ENCODE data around the gene C6orf62. TPM values are rescaled to one million over a fixed set of nuclear protein-coding genes. Genes with fewer than 3 reads are reported as not detected.

The C6orf62 gene
- total and polyA plus RNA-seq, 3 donors from 2014 or later: 109 to 139 (median 128) TPM

DNA sequence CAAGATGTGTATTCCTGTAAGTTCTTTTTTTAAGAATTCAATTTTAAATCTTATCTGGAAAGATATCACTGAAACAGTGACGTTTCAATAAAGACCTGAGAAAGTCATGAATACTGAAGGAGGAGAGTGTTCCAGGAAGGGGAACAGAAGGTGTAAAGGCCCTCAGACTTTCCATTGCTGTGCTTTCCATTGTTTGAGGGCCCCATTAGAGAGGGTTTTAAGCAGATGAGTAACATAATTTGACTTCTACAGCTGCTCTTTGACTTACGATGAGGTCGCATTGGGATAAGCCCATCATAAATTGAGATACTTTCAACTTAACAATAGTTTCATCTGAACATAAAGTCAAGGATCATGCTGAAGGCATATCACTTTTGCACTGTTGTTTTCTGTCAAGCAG, 27.4 kb downstream of the C6orf62 start:
- intact Hi-C loops (cut with DNase I; ENCODE audit: low total_unique reads): no loop called here
- TF ChIP-seq POLR2A (IDR thresholded peaks at IDR 0.05): no peak
- TF ChIP-seq, protein P1, sequence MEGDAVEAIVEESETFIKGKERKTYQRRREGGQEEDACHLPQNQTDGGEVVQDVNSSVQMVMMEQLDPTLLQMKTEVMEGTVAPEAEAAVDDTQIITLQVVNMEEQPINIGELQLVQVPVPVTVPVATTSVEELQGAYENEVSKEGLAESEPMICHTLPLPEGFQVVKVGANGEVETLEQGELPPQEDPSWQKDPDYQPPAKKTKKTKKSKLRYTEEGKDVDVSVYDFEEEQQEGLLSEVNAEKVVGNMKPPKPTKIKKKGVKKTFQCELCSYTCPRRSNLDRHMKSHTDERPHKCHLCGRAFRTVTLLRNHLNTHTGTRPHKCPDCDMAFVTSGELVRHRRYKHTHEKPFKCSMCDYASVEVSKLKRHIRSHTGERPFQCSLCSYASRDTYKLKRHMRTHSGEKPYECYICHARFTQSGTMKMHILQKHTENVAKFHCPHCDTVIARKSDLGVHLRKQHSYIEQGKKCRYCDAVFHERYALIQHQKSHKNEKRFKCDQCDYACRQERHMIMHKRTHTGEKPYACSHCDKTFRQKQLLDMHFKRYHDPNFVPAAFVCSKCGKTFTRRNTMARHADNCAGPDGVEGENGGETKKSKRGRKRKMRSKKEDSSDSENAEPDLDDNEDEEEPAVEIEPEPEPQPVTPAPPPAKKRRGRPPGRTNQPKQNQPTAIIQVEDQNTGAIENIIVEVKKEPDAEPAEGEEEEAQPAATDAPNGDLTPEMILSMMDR (IDR thresholded peaks at IDR 0.05): no peak
- no peaks in the 10 kb centered on the region for H3K4me1 ChIP-seq
- no peaks in the 10 kb centered on the region for H3K9me3 ChIP-seq
- H3K27ac ChIP-seq: no peak overlapping the region
- no peaks in the 10 kb centered on the region for H3K36me3 ChIP-seq (ENCODE audit: low read depth, missing control alignments)
- 80 to 86% methylated on average over 3 of the region's 3 CpGs for WGBS, 2 donors
- no peak for DNase-seq
- H3K27me3 ChIP-seq: no peaks in the 10 kb centered on the region
- H3K4me3 ChIP-seq: no peak overlapping the region

DNA sequence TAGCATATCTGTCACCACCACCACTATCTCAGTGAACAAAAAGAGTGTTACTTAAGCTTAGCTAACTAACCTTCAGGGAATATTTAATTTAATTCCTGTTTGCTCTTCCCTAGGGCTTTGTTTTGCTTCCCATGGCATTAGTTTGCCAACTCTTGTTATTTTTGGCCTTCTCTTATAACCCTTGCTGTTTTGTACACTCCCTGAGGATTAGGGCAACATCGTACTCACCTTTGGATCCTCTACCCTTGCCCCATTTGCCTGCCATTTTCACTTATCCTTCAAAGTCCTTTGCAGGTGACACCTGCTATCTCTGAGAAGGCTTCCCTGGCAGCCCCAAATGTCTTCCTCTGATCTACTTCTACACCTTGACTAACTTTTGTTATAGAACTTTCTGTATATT, 28.4 kb downstream of the C6orf62 start:
- intact Hi-C loops (cut with DNase I; ENCODE audit: low total_unique reads): no loop called here
- WGBS, 2 donors: 79 to 97% methylated on average over 1 of the region's 1 CpG
- Histone ChIP-seq H3K27me3 (no peaks in the 10 kb centered on the region), H3K36me3 (ENCODE audit: low read depth, missing control alignments) (no peaks in the 10 kb centered on the region), H3K4me1 (no peaks in the 10 kb centered on the region), H3K27ac (no peak overlapping the region), H3K9me3 (no peaks in the 10 kb centered on the region), H3K4me3 (no peak overlapping the region)
- TF ChIP-seq, protein P1 (IDR thresholded peaks at IDR 0.05): no peak
- no peak for TF ChIP-seq POLR2A (IDR thresholded peaks at IDR 0.05)
- DNase-seq: no peak

DNA sequence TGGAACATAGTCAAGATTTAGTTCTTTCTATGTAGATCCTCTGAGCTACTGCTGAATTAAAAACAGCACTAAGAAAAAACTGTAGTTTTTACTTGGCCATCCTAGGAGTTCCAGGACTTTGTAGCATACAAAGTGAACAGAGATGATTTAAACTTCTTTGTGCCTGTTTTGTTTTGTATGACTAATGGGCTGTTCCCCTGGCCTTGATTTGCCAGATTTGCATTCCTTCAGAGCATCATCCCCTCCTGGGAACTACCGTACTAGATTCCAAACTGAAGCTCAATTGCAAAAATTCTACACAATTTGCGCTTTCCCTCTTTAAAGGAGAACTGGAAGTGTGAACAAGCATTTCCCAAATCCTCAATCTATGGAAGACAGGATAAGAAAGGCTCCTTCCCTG, 29.0 kb downstream of the C6orf62 start:
- H3K9me3 ChIP-seq: no peaks in the 10 kb centered on the region
- 83 to 87% methylated on average over 2 of the region's 2 CpGs for WGBS, 2 donors
- H3K27ac ChIP-seq: no peak overlapping the region
- no peaks in the 10 kb centered on the region for H3K27me3 ChIP-seq
- H3K4me3 ChIP-seq: no peak overlapping the region
- TF ChIP-seq, protein P1 (IDR thresholded peaks at IDR 0.05): no peak
- no peak for TF ChIP-seq POLR2A (IDR thresholded peaks at IDR 0.05)
- intact Hi-C loops (cut with DNase I; ENCODE audit: low total_unique reads): no loop called here
- no peaks in the 10 kb centered on the region for H3K4me1 ChIP-seq
- DNase-seq: no peak
- H3K36me3 ChIP-seq (ENCODE audit: low read depth, missing control alignments): no peaks in the 10 kb centered on the region

DNA sequence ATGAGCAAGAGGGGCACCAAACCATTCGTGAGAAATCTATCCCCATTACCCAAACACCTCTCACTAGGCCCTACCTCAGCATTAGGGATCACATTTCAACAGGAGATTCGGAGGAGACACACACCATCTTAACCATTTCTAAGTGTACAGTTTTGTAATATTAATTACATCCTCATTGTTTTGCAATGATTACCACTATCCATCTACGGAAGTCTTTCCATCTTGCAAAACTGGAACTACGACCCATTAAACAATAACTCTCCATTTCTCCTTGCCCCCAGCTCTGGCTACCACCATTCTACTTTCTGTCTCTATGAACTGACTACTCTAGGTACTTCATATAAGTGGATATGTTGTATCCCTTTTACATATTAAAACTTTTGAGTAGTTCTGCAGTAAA, 32.0 kb downstream of the C6orf62 start:
- TF ChIP-seq, protein P1 (IDR thresholded peaks at IDR 0.05): no peak
- no peak for TF ChIP-seq POLR2A (IDR thresholded peaks at IDR 0.05)
- no peaks in the 10 kb centered on the region for H3K27me3 ChIP-seq
- no peaks in the 10 kb centered on the region for H3K4me1 ChIP-seq
- no peaks in the 10 kb centered on the region for H3K36me3 ChIP-seq (ENCODE audit: low read depth, missing control alignments)
- intact Hi-C loops (cut with DNase I; ENCODE audit: low total_unique reads): no loop called here
- no peaks in the 10 kb centered on the region for H3K9me3 ChIP-seq
- WGBS, 2 donors: 95 to 97% methylated on average over 4 of the region's 4 CpGs
- H3K27ac ChIP-seq: no peak overlapping the region
- no peak for DNase-seq
- no peak overlapping the region for H3K4me3 ChIP-seq

DNA sequence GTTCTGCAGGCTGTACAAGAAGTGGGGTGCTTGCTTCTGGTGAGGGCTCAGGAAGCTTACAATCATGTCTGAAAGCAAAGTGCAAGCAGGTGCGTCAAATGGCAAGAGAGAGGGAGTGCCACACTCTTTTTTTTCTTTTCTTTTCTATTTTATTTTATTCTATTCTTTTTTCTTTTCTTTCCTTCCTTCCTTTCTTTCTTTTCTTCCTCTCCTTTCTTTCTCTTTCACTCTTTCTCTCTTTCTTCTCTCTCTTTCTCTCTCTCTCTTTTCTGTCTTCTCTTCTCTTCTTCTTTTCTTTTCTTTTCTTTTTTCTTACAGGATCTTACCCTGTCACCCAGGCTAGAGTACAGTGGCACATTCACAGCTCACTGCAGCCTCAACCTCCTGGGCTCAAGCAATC, 32.5 kb downstream of the C6orf62 start:
- Histone ChIP-seq H3K27me3 (no peaks in the 10 kb centered on the region), H3K36me3 (ENCODE audit: low read depth, missing control alignments) (no peaks in the 10 kb centered on the region), H3K4me3 (no peak overlapping the region), H3K27ac (no peak overlapping the region), H3K9me3 (no peaks in the 10 kb centered on the region), H3K4me1 (no peaks in the 10 kb centered on the region)
- no peak for TF ChIP-seq POLR2A (IDR thresholded peaks at IDR 0.05)
- TF ChIP-seq, protein P1 (IDR thresholded peaks at IDR 0.05): no peak
- DNase-seq: no peak
- intact Hi-C loops (cut with DNase I; ENCODE audit: low total_unique reads): no loop called here
- 94 to 97% methylated on average over 1 of the region's 1 CpG for WGBS, 2 donors

All from testis (tissue), 3 donors.